Stimulated activated CD8-positive, alpha-beta memory T cell treated with anti-CD3 and anti-CD28 coated beads, Interleukin-12 subunit alpha, Interleukin-12 subunit beta, amount 100 ng/mL, for 24 hours (primary cell): ENCODE results near the gene LBR.

Source experiments
- DNase-seq: peaks from one replicate; pipeline ENCODE4 v3.0.0-alpha.2; 2020; ENCODE audit errors: extremely low read depth

LBR gene

GRCh38 chr1:225373155-225373554, 54.7 kb downstream of the LBR start:
- DNase-seq: no peak

- no peak for DNase-seq
These were observed 56.4 kb downstream of the LBR start for GRCh38 chr1:225371366-225372010.

GRCh38 chr1:225368036-225368552, 59.7 kb downstream of the LBR start:
- DNase-seq: no peak

GRCh38 chr1:225366552-225366951, 61.3 kb downstream of the LBR start:
- DNase-seq: no peak

- DNase-seq: no peak
These were observed 61.8 kb downstream of the LBR start for GRCh38 chr1:225366018-225366417.

- no peak for DNase-seq
These were observed 63.4 kb downstream of the LBR start for GRCh38 chr1:225364439-225364838.

GRCh38 chr1:225362805-225363204, 65.0 kb downstream of the LBR start:
- DNase-seq: no peak

- no peak for DNase-seq
These were observed 66.7 kb downstream of the LBR start for GRCh38 chr1:225361176-225361575.

- DNase-seq: no peak
These were observed 67.7 kb downstream of the LBR start for GRCh38 chr1:225360119-225360518.

- no peak for DNase-seq
These were observed 72.0 kb downstream of the LBR start for GRCh38 chr1:225355863-225356262.

GRCh38 chr1:225354906-225355305, 72.9 kb downstream of the LBR start:
- DNase-seq: no peak
